K562 (cell line): ENCODE measurements around the gene LRFN4. TPM values are rescaled to one million over a fixed set of nuclear protein-coding genes. Genes with fewer than 3 reads are reported as not detected.

Experiments used
- CBFA2T3 ChIP-seq: fragments of 450-650 bp; IDR thresholded peaks from 2 replicates; pipeline ENCODE4 v1.6.1; 2017
- CBFB ChIP-seq: sonication (generic); formaldehyde crosslinking; IDR thresholded peaks from 2 replicates; pipeline ENCODE4 v1.4.0; 2020; ENCODE audit warnings: mild to moderate bottlenecking, missing genetic modification reagents
- CEBPB ChIP-seq: fragments of 450-650 bp; IDR thresholded peaks from 2 replicates; pipeline ENCODE4 v1.6.1; 2016; ENCODE audit warnings: missing genetic modification characterization, missing compliant biosample characterization
- GABPB1 ChIP-seq: sonication (generic); formaldehyde crosslinking; IDR thresholded peaks from 2 replicates; pipeline ENCODE4 v1.8.0; 2022; ENCODE audit warnings: mild to moderate bottlenecking, missing genetic modification reagents
- RBM14 ChIP-seq: fragments of 200-400 bp; formaldehyde crosslinking; IDR thresholded peaks from 2 replicates; pipeline ENCODE4 v1.6.1; 2018; ENCODE audit warnings: low read depth, mild to moderate bottlenecking, low read length, moderate library complexity, borderline replicate concordance; ENCODE audit not compliant: insufficient read depth
- SFPQ ChIP-seq: fragments of 200-400 bp; formaldehyde crosslinking; IDR thresholded peaks from 2 replicates; pipeline ENCODE4 v1.6.1; 2017; ENCODE audit warnings: mild to moderate bottlenecking, low read depth, low read length, moderate library complexity
- TOE1 ChIP-seq, 2 experiments: fragments of 450-650 bp in 1 of 2; sonication (generic) in 1 of 2; formaldehyde crosslinking in 1 of 2; IDR thresholded peaks; 2 replicates each; pipeline versions ENCODE4 v1.7.1 to v1.8.0; 2016 to 2022; ENCODE audit warnings: borderline replicate concordance in 2 of 2, mild to moderate bottlenecking in 2 of 2, antibody characterized with exemption in 1 of 2, inconsistent platforms in 1 of 2, low read depth in 1 of 2, missing genetic modification reagents in 1 of 2, moderate library complexity in 1 of 2
- ZHX1 ChIP-seq: fragments of 150-350 bp; conservative IDR thresholded peaks from 2 replicates; pipeline ENCODE4 v1.6.1; 2014; ENCODE audit warnings: low read length
- ZNF146 ChIP-seq: IDR thresholded peaks from one replicate; pipeline ENCODE4 v1.6.1; 2018; ENCODE audit warnings: missing compliant biosample characterization; ENCODE audit not compliant: unreplicated experiment
- ZNF41 ChIP-seq: fragments of 250-450 bp; sonication (Bioruptor Pico); conservative IDR thresholded peaks from 2 replicates; pipeline ENCODE4 v1.4.0; 2020; ENCODE audit warnings: mild to moderate bottlenecking
- ZNF57 ChIP-seq: fragments of 450-650 bp; formaldehyde crosslinking; IDR thresholded peaks from 2 replicates; pipeline ENCODE4 v1.4.0; 2020; ENCODE audit warnings: mild to moderate bottlenecking, moderate library complexity
- polyA plus RNA-seq, 8 experiments: library from polyadenylated mRNA; depleted of rRNA in 4 of 8; stranded (reverse) in 5 of 8; unstranded in 3 of 8; fragments of >200 nt; fragmentation: Nextera tagmentation in 2 of 8; fragmentation: Illumina TruSeq in 1 of 8; extraction: Ambion mirVana in 2 of 8; extraction: Trizol in 1 of 8; gene quantifications; 2 replicates each; pipeline versions ENCODE4 v1.2.1 to v1.2.3, GENCODE V29; 2011 to 2014; ENCODE audit warnings: inconsistent platforms in 1 of 8, missing spikeins in 1 of 8
- total RNA-seq, 7 experiments: library from RNA; depleted of rRNA in 6 of 7; stranded (reverse); fragments of >200 nt in 6 of 7; fragmentation: Illumina TruSeq in 2 of 7; extraction: Trizol in 2 of 7; gene quantifications; 2 replicates each; pipeline versions ENCODE4 v1.2.1 to v1.2.3, GENCODE V29; 2011 to 2021; ENCODE audit warnings: low replicate concordance in 1 of 7
- TF ChIP-seq, protein P1 (sequence below), 3 experiments: fragments of 200-800 bp in 1 of 3; fragments of 250-450 bp in 1 of 3; fragments of 450-650 bp in 1 of 3; sonication (Bioruptor Pico) in 1 of 3; sonication (Bioruptor generic) in 1 of 3; formaldehyde crosslinking in 1 of 3; IDR thresholded peaks; 2 replicates each; pipeline versions ENCODE4 v1.6.1 to v1.8.0; 2016 to 2022; ENCODE audit warnings: mild to moderate bottlenecking in 2 of 3, missing genetic modification characterization in 2 of 3, missing compliant biosample characterization in 1 of 3, moderate library complexity in 1 of 3
- TF ChIP-seq, protein P2 (sequence below): sonication (generic); formaldehyde crosslinking; IDR thresholded peaks from 2 replicates; pipeline ENCODE4 v1.8.0; 2022; ENCODE audit warnings: missing genetic modification reagents, mild to moderate bottlenecking, borderline replicate concordance

The LRFN4 gene
- total and polyA plus RNA-seq, 9 of the 15 experiments (the other 6 are each of a cell fraction or from before 2014, with no cell fraction given), result 0.10 to 60.1 (median 6.7) TPM

DNA sequence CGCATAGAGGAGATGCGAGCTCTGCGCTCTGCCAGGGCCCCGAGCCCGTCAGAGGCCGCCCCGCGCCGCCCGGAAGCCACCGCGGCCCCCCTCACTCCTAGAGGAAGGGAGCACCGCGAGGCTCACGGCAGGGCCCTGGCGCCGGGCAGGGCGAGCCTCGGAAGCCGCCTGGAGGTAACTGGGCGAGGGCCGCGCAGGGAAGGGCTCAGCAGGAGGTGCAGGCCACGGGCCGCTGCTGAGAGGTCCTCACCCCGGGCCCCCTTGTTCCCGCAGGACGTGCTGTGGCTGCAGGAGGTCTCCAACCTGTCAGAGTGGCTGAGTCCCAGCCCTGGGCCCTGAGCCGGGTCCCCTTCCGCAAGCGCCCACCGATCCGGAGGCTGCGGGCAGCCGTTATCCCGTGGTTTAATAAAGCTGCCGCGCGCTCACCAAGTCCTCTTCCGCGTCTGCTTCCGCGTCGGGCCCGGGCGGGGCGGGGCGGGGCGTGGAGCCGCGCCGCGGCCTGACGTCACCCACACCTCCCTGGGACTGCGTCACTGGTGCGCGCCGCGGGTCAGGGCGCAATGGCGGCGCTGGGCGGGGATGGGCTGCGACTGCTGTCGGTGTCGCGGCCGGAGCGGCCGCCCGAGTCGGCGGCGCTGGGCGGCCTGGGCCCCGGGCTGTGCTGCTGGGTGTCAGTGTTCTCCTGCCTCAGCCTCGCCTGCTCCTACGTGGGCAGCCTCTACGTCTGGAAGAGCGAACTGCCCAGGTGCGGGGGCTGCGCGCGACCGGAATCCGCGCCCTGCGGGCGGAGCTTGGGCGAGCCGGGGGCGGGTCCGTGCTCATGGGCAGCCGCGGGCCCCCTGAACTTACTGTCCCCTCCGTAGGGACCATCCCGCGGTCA, 13.7 kb upstream of the LRFN4 start, which contains the start of gene RCE1 (continued):
- TF ChIP-seq, protein P1, sequence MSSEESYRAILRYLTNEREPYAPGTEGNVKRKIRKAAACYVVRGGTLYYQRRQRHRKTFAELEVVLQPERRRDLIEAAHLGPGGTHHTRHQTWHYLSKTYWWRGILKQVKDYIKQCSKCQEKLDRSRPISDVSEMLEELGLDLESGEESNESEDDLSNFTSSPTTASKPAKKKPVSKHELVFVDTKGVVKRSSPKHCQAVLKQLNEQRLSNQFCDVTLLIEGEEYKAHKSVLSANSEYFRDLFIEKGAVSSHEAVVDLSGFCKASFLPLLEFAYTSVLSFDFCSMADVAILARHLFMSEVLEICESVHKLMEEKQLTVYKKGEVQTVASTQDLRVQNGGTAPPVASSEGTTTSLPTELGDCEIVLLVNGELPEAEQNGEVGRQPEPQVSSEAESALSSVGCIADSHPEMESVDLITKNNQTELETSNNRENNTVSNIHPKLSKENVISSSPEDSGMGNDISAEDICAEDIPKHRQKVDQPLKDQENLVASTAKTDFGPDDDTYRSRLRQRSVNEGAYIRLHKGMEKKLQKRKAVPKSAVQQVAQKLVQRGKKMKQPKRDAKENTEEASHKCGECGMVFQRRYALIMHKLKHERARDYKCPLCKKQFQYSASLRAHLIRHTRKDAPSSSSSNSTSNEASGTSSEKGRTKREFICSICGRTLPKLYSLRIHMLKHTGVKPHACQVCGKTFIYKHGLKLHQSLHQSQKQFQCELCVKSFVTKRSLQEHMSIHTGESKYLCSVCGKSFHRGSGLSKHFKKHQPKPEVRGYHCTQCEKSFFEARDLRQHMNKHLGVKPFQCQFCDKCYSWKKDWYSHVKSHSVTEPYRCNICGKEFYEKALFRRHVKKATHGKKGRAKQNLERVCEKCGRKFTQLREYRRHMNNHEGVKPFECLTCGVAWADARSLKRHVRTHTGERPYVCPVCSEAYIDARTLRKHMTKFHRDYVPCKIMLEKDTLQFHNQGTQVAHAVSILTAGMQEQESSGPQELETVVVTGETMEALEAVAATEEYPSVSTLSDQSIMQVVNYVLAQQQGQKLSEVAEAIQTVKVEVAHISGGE (CRISPR knock-in tag; IDR thresholded peaks at IDR 0.05), result peak in 1 of 3 experiments; percentile 57; a peak in 1 of 6 replicates
- TF ChIP-seq ZHX1, result peak; percentile 58; the same call in 1 of the 2 replicates
- no peak for TF ChIP-seq RBM14
- peak; percentile 45; the same call in 1 of the 2 replicates for TF ChIP-seq GABPB1
- TF ChIP-seq CBFB (CRISPR knock-in tag), result peak; percentile 5; the same call in 1 of the 2 replicates
- TF ChIP-seq TOE1 (IDR thresholded peaks at IDR 0.05; ENCODE audit: borderline replicate concordance), result 0 out of 2 replicates have a peak, but pooled peaks have one; percentile 48
- TF ChIP-seq TOE1 (CRISPR knock-in tag; IDR thresholded peaks at IDR 0.05; ENCODE audit: borderline replicate concordance, low read depth), result peak; percentile 27; the same call in 1 of the 2 replicates
- TF ChIP-seq, protein P2, sequence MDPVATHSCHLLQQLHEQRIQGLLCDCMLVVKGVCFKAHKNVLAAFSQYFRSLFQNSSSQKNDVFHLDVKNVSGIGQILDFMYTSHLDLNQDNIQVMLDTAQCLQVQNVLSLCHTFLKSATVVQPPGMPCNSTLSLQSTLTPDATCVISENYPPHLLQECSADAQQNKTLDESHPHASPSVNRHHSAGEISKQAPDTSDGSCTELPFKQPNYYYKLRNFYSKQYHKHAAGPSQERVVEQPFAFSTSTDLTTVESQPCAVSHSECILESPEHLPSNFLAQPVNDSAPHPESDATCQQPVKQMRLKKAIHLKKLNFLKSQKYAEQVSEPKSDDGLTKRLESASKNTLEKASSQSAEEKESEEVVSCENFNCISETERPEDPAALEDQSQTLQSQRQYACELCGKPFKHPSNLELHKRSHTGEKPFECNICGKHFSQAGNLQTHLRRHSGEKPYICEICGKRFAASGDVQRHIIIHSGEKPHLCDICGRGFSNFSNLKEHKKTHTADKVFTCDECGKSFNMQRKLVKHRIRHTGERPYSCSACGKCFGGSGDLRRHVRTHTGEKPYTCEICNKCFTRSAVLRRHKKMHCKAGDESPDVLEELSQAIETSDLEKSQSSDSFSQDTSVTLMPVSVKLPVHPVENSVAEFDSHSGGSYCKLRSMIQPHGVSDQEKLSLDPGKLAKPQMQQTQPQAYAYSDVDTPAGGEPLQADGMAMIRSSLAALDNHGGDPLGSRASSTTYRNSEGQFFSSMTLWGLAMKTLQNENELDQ (CRISPR knock-in tag), result no peak
- TF ChIP-seq ZNF57 (CRISPR knock-in tag), result 0 out of 2 replicates have a peak, but pooled peaks have one; percentile 52
- TF ChIP-seq CBFA2T3, result no peak
- no peak for TF ChIP-seq SFPQ
- TF ChIP-seq ZNF41, result no peak
- no peak for TF ChIP-seq CEBPB (tag)
- no peak for TF ChIP-seq ZNF146 (CRISPR knock-in tag)
